ENCODE measurements around the gene AMIGO3. TPM values are rescaled to one million over a fixed set of nuclear protein-coding genes. Genes with fewer than 3 reads are reported as not detected.

AMIGO3 gene
- total RNA-seq, 3 donors from 2014 or later (not counting 1 experiment from before 2014, with no cell fraction given) = 1.3 to 1.9 TPM; not detected in 1

GRCh38 chr3:49723296-49723627 lies 3.8 kb upstream of the AMIGO3 start:
- H3K36me3 ChIP-seq (ENCODE audit: control insufficient read depth, insufficient read depth, low read length) = peaks cover 27% of the 10 kb centered on the region
- TF ChIP-seq CTCF (IDR thresholded peaks at IDR 0.05) = no peak
- H3K9me3 ChIP-seq (ENCODE audit: control insufficient read depth, insufficient read depth, low read length) = no peaks in the 10 kb centered on the region
- WGBS (ENCODE audit: insufficient coverage) = 0% methylated on average over 20 of the region's 20 CpGs
- Mint-ChIP-seq H3K4me3 (peak overlapping the region; percentile 92), H3K4me1 (peaks cover 34 to 46% of the 10 kb centered on the region in 2 donors), H3K9me3 (no peaks in the 10 kb centered on the region), H3K27ac (peak overlapping the region; percentile 88 to 93), H3K27me3 (ENCODE audit: low read depth in 2 of 2) (no peaks in the 10 kb centered on the region), H3K36me3 (no peaks in the 10 kb centered on the region)
- peaks cover 49% of the 10 kb centered on the region for H3K4me1 ChIP-seq (ENCODE audit: control insufficient read depth, insufficient read depth, low read length)
- H3K27ac ChIP-seq (ENCODE audit: low read length) = peak overlapping the region; percentile 97
- ATAC-seq (no peak), DNase-seq (peak in 1 of 2 donors; percentile 79)
- peak overlapping the region; percentile 99 for H3K4me3 ChIP-seq (ENCODE audit: low read length)
- intact Hi-C loops (cut with micrococcal nuclease) = no loop called here
- no peaks in the 10 kb centered on the region for H3K27me3 ChIP-seq (ENCODE audit: control insufficient read depth, insufficient read depth, low read length)

- intact Hi-C loops (cut with micrococcal nuclease) = no loop called here
- peak overlapping the region; percentile 99 for H3K4me3 ChIP-seq (ENCODE audit: low read length)
- 80% methylated on average over 8 of the region's 8 CpGs for WGBS (ENCODE audit: insufficient coverage)
- H3K9me3 Mint-ChIP-seq = no peaks in the 10 kb centered on the region
- H3K36me3 ChIP-seq (ENCODE audit: control insufficient read depth, insufficient read depth, low read length) = peaks cover 24% of the 10 kb centered on the region
- DNase-seq (no peak), ATAC-seq (no peak)
- no peaks in the 10 kb centered on the region for H3K9me3 ChIP-seq (ENCODE audit: control insufficient read depth, insufficient read depth, low read length)
- peak overlapping the region; percentile 92 for H3K4me3 Mint-ChIP-seq
- peak overlapping the region; percentile 97 for H3K27ac ChIP-seq (ENCODE audit: low read length)
- H3K27me3 Mint-ChIP-seq (ENCODE audit: low read depth in 2 of 2) = no peaks in the 10 kb centered on the region
- H3K4me1 Mint-ChIP-seq = peaks cover 34 to 46% of the 10 kb centered on the region in 2 donors
- H3K27ac Mint-ChIP-seq = peak overlapping the region; percentile 88 to 93
- no peaks in the 10 kb centered on the region for H3K27me3 ChIP-seq (ENCODE audit: control insufficient read depth, insufficient read depth, low read length)
- H3K4me1 ChIP-seq (ENCODE audit: control insufficient read depth, insufficient read depth, low read length) = peaks cover 51% of the 10 kb centered on the region
- H3K36me3 Mint-ChIP-seq = no peaks in the 10 kb centered on the region
- TF ChIP-seq CTCF (IDR thresholded peaks at IDR 0.05) = no peak
These were observed 3.4 kb upstream of the AMIGO3 start for GRCh38 chr3:49722896-49723295.

- Mint-ChIP-seq H3K36me3 (no peaks in the 10 kb centered on the region), H3K4me1 (peaks cover 34 to 46% of the 10 kb centered on the region in 2 donors), H3K9me3 (no peaks in the 10 kb centered on the region), H3K27ac (peak overlapping the region; percentile 88 to 93), H3K27me3 (ENCODE audit: low read depth in 2 of 2) (no peaks in the 10 kb centered on the region), H3K4me3 (peak overlapping the region; percentile 63)
- H3K27ac ChIP-seq (ENCODE audit: low read length) = peak overlapping the region; percentile 97
- no peak for DNase-seq
- intact Hi-C loops (cut with micrococcal nuclease) = no loop called here
- 94% methylated on average over 26 of the region's 26 CpGs for WGBS (ENCODE audit: insufficient coverage)
- no peaks in the 10 kb centered on the region for H3K27me3 ChIP-seq (ENCODE audit: control insufficient read depth, insufficient read depth, low read length)
- no peak overlapping the region for H3K4me3 ChIP-seq (ENCODE audit: low read length)
- no peak for ATAC-seq
- no peak for TF ChIP-seq CTCF (IDR thresholded peaks at IDR 0.05)
- peaks cover 51% of the 10 kb centered on the region for H3K4me1 ChIP-seq (ENCODE audit: control insufficient read depth, insufficient read depth, low read length)
- H3K36me3 ChIP-seq (ENCODE audit: control insufficient read depth, insufficient read depth, low read length) = peaks cover 17% of the 10 kb centered on the region
- no peaks in the 10 kb centered on the region for H3K9me3 ChIP-seq (ENCODE audit: control insufficient read depth, insufficient read depth, low read length)
These were observed 2.7 kb upstream of the AMIGO3 start for GRCh38 chr3:49721896-49722781.
